Measurements from ENCODE around the gene TFCP2.

Gene TFCP2

DNA sequence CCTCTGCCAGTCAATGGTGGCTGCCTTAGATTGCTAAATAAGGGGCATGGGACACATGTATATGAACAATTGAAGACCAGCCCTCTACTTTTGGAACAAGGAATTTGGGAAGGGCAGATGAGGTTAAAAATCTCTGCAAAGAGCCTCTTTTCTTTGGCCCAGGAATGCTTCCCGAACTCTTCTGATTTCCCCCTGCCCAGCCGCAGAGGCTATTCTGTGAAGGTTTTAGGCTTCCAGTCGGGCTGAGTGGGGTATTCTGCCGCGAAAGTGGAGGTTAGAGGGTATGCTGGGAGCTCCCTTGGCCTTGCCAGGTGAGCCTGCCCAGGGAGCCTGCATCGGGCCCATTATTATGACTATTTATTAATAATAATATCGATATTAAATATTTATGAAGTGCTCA lies 43.7 kb upstream of the TFCP2 start:
- DNase-seq (ENCODE audit: low spot score) = no peak
- no peak for TF ChIP-seq CTCF (IDR thresholded peaks at IDR 0.05; ENCODE audit: extremely low read depth, missing control alignments)

DNA sequence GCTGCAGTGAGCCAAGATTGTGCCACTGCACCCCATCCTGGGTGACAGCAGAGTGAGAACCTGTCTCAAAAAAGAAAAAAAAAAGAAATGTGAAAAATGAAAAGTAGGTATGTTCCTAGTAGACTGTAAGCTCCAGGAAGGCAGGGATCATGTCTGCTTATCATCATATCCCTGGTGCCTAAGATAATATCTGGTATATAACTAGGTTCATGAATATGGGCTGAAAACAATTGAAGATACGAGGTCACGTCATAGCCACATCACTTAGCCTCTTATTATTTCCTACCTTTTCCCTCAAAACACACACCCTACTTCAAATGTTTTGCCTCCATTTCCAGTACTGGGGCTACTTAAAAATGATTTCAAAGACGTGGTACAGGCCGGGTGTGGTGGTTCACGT lies 42.0 kb upstream of the TFCP2 start:
- TF ChIP-seq CTCF (IDR thresholded peaks at IDR 0.05; ENCODE audit: extremely low read depth, missing control alignments) = no peak
- DNase-seq (ENCODE audit: low spot score) = no peak

DNA sequence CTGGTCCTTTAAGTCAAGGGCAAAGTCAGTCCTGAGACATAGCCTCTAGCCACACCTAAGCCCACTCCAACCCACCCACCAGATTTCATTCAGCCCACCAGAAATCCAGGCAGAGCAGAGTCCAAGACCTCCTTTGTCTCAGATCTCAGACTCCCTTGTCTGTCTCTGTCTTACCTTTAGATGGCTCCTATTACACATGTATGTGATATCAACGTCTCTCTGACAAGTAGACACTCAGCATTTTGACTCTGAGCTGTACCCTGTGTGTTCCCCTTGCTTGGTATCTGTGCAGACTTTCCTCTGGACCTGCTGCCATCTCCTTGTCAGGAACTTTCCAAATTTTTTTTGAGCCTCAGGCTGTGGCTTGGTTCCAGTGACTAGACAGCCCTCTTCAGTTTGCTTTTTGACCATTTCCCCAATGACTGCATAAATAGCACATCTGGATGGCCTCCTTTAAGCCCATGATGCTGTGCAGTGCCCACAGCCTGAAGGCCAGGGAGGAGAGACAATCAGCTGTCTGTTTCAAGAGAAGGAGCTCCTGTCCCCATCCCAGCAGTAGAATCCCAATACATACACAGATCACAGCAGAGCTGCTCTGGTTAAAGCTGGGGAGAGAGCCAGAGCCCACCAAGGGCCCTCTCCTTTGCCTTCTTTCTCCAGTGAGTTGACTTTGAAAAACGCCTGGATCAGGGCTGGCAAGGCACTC lies 37.9 kb upstream of the TFCP2 start:
- no peak for DNase-seq (ENCODE audit: low spot score)

GRCh38 chr12:51209259-51209658 lies 36.3 kb upstream of the TFCP2 start:
- no peak for DNase-seq (ENCODE audit: low spot score)
- no peak for TF ChIP-seq CTCF (IDR thresholded peaks at IDR 0.05; ENCODE audit: extremely low read depth, missing control alignments)

More for the DNA sequence above, 37.9 kb upstream of the TFCP2 start:
- no peak for TF ChIP-seq CTCF (IDR thresholded peaks at IDR 0.05; ENCODE audit: extremely low read depth, missing control alignments)

DNA sequence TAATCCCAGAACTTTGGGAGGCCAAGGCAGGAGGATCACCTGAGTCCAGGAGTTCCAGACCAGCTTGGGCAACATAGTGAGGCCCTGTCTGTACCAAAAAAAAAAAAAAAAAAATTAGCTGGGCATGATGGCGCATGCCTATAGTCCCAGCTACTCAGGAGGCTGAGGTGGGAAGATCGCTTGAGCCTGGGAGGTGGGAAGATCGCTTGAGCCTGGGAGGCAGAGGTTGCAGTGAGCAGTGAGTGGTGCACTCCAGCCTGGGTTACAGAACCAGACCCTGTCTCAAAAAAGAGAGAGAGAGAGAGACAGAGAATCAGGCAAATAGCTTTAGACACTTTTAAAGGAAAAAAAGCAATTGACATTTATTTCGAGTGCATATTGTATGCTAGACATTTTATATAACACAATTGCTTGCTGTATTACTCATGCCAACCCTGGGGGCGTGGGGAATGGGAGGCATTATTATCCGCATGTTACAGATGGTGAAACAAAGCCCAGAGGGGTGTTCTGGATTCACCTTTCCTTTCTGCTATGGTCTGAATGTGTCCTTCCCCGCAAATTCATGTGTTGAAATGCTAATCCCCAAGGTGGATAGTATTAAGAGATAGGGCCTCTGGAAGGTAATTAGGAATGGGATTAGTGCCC lies 35.2 kb upstream of the TFCP2 start:
- no peak for TF ChIP-seq CTCF (IDR thresholded peaks at IDR 0.05; ENCODE audit: extremely low read depth, missing control alignments)
- DNase-seq (ENCODE audit: low spot score) = no peak

GRCh38 chr12:51205350-51205749 lies 32.4 kb upstream of the TFCP2 start:
- TF ChIP-seq CTCF (IDR thresholded peaks at IDR 0.05; ENCODE audit: extremely low read depth, missing control alignments) = no peak
- no peak for DNase-seq (ENCODE audit: low spot score)

- DNase-seq (ENCODE audit: low spot score) = no peak
- no peak for TF ChIP-seq CTCF (IDR thresholded peaks at IDR 0.05; ENCODE audit: extremely low read depth, missing control alignments)
Measured at GRCh38 chr12:51202718-51203117, 29.8 kb upstream of the TFCP2 start.
